ENCODE measurements around the gene LYRM2. TPM values are rescaled to one million over a fixed set of nuclear protein-coding genes. Genes with fewer than 3 reads are reported as not detected.

LYRM2 gene
- total and polyA plus RNA-seq, 2 experiments from 2014 or later: 38.5 to 66.3 TPM

GRCh38 chr6:89589297-89590025, 49.1 kb downstream of the LYRM2 start:
- H3K4me1 ChIP-seq (ENCODE audit: insufficient read depth): no peaks in the 10 kb centered on the region
- no peaks in the 10 kb centered on the region for H4K20me1 ChIP-seq (ENCODE audit: insufficient read depth, poor library complexity, severe bottlenecking)
- no peaks in the 10 kb centered on the region for H3K9me2 ChIP-seq (replicated peaks; ENCODE audit: insufficient read depth)
- WGBS (ENCODE audit: low lambda C conversion rate, missing lambda C conversion rate): 51% methylated on average over 7 of the region's 7 CpGs
- H3K4me3 ChIP-seq: no peak overlapping the region
- no peaks in the 10 kb centered on the region for H3K36me3 ChIP-seq (replicated peaks; ENCODE audit: insufficient read depth, low read depth)
- no peak for TF ChIP-seq EZH2phosphoT487 (IDR thresholded peaks at IDR 0.05; ENCODE audit: low read depth, severe bottlenecking, unreplicated experiment)
- TF ChIP-seq EZH2 (IDR thresholded peaks at IDR 0.05; ENCODE audit: borderline replicate concordance): no peak
- H3K27me3 ChIP-seq: no peaks in the 10 kb centered on the region
- no peak for DNase-seq (ENCODE audit: low spot score)
- no peak overlapping the region for H3K4me2 ChIP-seq
- no peaks in the 10 kb centered on the region for H3K9me3 ChIP-seq (ENCODE audit: low read depth)
- no peak overlapping the region for H2AFZ ChIP-seq
- H3K27ac ChIP-seq: no peak overlapping the region
- H3K79me2 ChIP-seq: no peaks in the 10 kb centered on the region

- Histone ChIP-seq H4K20me1 (ENCODE audit: insufficient read depth, poor library complexity, severe bottlenecking) (no peaks in the 10 kb centered on the region), H3K9me3 (ENCODE audit: low read depth) (no peaks in the 10 kb centered on the region), H3K4me2 (no peak overlapping the region), H3K36me3 (replicated peaks; ENCODE audit: insufficient read depth, low read depth) (no peaks in the 10 kb centered on the region), H3K4me3 (no peak overlapping the region), H3K27me3 (no peaks in the 10 kb centered on the region), H3K79me2 (no peaks in the 10 kb centered on the region), H2AFZ (no peak overlapping the region), H3K4me1 (ENCODE audit: insufficient read depth) (no peaks in the 10 kb centered on the region), H3K27ac (no peak overlapping the region), H3K9me2 (replicated peaks; ENCODE audit: insufficient read depth) (no peaks in the 10 kb centered on the region)
- WGBS (ENCODE audit: low lambda C conversion rate, missing lambda C conversion rate): 57% methylated on average over 1 of the region's 1 CpG
- no peak for DNase-seq (ENCODE audit: low spot score)
- no peak for TF ChIP-seq EZH2phosphoT487 (IDR thresholded peaks at IDR 0.05; ENCODE audit: low read depth, severe bottlenecking, unreplicated experiment)
- TF ChIP-seq EZH2 (IDR thresholded peaks at IDR 0.05; ENCODE audit: borderline replicate concordance): no peak
- no peak for TF ChIP-seq CTCF (IDR thresholded peaks at IDR 0.05; ENCODE audit: poor library complexity)
Measured at GRCh38 chr6:89585154-89585553, 53.4 kb downstream of the LYRM2 start.

GRCh38 chr6:89584539-89584938, 54.0 kb downstream of the LYRM2 start:
- Histone ChIP-seq H3K4me2 (no peak overlapping the region), H3K9me2 (replicated peaks; ENCODE audit: insufficient read depth) (no peaks in the 10 kb centered on the region)
- TF ChIP-seq EZH2phosphoT487 (IDR thresholded peaks at IDR 0.05; ENCODE audit: low read depth, severe bottlenecking, unreplicated experiment) (no peak), CTCF (IDR thresholded peaks at IDR 0.05; ENCODE audit: poor library complexity) (no peak), EZH2 (IDR thresholded peaks at IDR 0.05; ENCODE audit: borderline replicate concordance) (no peak)

GRCh38 chr6:89583559-89583958, 55.0 kb downstream of the LYRM2 start:
- Histone ChIP-seq H3K27ac (no peak overlapping the region), H3K79me2 (no peaks in the 10 kb centered on the region), H3K4me1 (ENCODE audit: insufficient read depth) (no peaks in the 10 kb centered on the region), H3K36me3 (replicated peaks; ENCODE audit: insufficient read depth, low read depth) (no peaks in the 10 kb centered on the region), H4K20me1 (ENCODE audit: insufficient read depth, poor library complexity, severe bottlenecking) (no peaks in the 10 kb centered on the region), H3K4me2 (no peak overlapping the region), H2AFZ (no peak overlapping the region), H3K9me2 (replicated peaks; ENCODE audit: insufficient read depth) (no peaks in the 10 kb centered on the region), H3K4me3 (no peak overlapping the region), H3K9me3 (ENCODE audit: low read depth) (no peaks in the 10 kb centered on the region), H3K27me3 (no peaks in the 10 kb centered on the region)
- WGBS (ENCODE audit: low lambda C conversion rate, missing lambda C conversion rate): 81% methylated on average over 2 of the region's 2 CpGs
- TF ChIP-seq EZH2 (IDR thresholded peaks at IDR 0.05; ENCODE audit: borderline replicate concordance): no peak
- no peak for TF ChIP-seq EZH2phosphoT487 (IDR thresholded peaks at IDR 0.05; ENCODE audit: low read depth, severe bottlenecking, unreplicated experiment)
- TF ChIP-seq CTCF (IDR thresholded peaks at IDR 0.05; ENCODE audit: poor library complexity): no peak
- no peak for DNase-seq (ENCODE audit: low spot score)

More at GRCh38 chr6:89584539-89584938, 54.0 kb downstream of the LYRM2 start:
- Histone ChIP-seq H4K20me1 (ENCODE audit: insufficient read depth, poor library complexity, severe bottlenecking) (no peaks in the 10 kb centered on the region), H3K27ac (no peak overlapping the region), H3K79me2 (no peaks in the 10 kb centered on the region), H3K9me3 (ENCODE audit: low read depth) (no peaks in the 10 kb centered on the region), H3K36me3 (replicated peaks; ENCODE audit: insufficient read depth, low read depth) (no peaks in the 10 kb centered on the region), H3K4me3 (no peak overlapping the region), H2AFZ (no peak overlapping the region), H3K27me3 (no peaks in the 10 kb centered on the region), H3K4me1 (ENCODE audit: insufficient read depth) (no peaks in the 10 kb centered on the region)
- DNase-seq (ENCODE audit: low spot score): no peak
- WGBS (ENCODE audit: low lambda C conversion rate, missing lambda C conversion rate): 78% methylated on average over 3 of the region's 3 CpGs

Measured in hepatocyte (in vitro differentiated cells).